ENCODE data around the gene SCAMP2.

SCAMP2 gene

DNA sequence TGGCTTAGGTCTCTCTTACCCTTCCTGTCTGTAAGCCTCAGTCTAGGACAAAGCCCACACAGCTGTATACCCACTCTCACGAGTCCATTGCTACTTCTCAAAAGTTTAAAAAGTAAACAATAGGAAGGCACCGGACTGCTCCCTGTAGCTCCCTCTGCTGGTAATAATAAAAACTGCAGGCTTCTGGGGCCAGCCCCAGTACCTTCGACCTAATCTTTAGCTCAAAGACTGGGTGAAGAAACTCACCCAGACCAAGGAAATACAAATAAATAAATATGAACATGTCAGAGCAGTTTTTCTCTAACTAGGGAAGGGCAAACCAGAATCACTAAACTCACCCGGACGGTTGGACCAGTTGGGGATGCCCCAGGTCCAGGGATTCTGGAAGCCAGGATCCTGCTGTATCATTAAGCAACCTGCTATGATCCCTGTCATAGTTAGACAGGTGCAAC, 28.5 kb upstream of the SCAMP2 start (continued):
- TF ChIP-seq, protein P1, sequence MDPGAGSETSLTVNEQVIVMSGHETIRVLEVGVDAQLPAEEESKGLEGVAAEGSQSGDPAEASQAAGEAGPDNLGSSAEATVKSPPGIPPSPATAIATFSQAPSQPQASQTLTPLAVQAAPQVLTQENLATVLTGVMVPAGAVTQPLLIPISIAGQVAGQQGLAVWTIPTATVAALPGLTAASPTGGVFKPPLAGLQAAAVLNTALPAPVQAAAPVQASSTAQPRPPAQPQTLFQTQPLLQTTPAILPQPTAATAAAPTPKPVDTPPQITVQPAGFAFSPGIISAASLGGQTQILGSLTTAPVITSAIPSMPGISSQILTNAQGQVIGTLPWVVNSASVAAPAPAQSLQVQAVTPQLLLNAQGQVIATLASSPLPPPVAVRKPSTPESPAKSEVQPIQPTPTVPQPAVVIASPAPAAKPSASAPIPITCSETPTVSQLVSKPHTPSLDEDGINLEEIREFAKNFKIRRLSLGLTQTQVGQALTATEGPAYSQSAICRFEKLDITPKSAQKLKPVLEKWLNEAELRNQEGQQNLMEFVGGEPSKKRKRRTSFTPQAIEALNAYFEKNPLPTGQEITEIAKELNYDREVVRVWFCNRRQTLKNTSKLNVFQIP (CRISPR knock-in tag; IDR thresholded peaks at IDR 0.05; ENCODE audit: borderline replicate concordance, low read depth): no peak
- TF ChIP-seq ZNF8 (CRISPR knock-in tag; IDR thresholded peaks at IDR 0.05): no peak
- no peak for TF ChIP-seq ISL1 (CRISPR knock-in tag; IDR thresholded peaks at IDR 0.05)
- no peak for TF ChIP-seq SNAI2 (CRISPR knock-in tag; IDR thresholded peaks at IDR 0.05)
- TF ChIP-seq, protein P2, sequence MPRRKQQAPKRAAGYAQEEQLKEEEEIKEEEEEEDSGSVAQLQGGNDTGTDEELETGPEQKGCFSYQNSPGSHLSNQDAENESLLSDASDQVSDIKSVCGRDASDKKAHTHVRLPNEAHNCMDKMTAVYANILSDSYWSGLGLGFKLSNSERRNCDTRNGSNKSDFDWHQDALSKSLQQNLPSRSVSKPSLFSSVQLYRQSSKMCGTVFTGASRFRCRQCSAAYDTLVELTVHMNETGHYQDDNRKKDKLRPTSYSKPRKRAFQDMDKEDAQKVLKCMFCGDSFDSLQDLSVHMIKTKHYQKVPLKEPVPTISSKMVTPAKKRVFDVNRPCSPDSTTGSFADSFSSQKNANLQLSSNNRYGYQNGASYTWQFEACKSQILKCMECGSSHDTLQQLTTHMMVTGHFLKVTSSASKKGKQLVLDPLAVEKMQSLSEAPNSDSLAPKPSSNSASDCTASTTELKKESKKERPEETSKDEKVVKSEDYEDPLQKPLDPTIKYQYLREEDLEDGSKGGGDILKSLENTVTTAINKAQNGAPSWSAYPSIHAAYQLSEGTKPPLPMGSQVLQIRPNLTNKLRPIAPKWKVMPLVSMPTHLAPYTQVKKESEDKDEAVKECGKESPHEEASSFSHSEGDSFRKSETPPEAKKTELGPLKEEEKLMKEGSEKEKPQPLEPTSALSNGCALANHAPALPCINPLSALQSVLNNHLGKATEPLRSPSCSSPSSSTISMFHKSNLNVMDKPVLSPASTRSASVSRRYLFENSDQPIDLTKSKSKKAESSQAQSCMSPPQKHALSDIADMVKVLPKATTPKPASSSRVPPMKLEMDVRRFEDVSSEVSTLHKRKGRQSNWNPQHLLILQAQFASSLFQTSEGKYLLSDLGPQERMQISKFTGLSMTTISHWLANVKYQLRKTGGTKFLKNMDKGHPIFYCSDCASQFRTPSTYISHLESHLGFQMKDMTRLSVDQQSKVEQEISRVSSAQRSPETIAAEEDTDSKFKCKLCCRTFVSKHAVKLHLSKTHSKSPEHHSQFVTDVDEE (CRISPR knock-in tag; IDR thresholded peaks at IDR 0.05): no peak

DNA sequence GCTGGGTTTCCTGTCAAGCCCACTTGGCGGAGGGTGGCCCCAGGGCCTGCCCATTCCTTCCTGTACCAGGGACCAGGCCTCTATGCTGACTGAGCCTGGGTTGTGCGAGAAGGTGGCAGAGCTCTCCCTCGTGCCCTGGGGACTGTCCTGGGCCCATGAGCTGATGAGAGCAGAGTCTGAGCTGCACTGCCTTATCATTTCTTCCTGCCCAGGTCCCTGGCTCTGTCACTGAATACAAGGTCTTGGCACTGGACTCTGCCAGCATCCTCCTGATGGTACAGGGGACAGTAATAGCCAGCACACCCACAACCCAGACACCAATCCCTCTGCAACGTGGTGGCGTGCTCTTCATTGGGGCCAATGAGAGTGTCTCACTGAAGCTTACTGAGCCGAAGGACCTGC, 24.1 kb upstream of the SCAMP2 start:
- TF ChIP-seq SNAI2 (CRISPR knock-in tag; IDR thresholded peaks at IDR 0.05): no peak
- no peak for TF ChIP-seq CSDC2 (CRISPR knock-in tag; IDR thresholded peaks at IDR 0.05)
- TF ChIP-seq ZNF8 (CRISPR knock-in tag; IDR thresholded peaks at IDR 0.05): no peak
- no peak for TF ChIP-seq ARNTL (CRISPR knock-in tag; IDR thresholded peaks at IDR 0.05; ENCODE audit: borderline replicate concordance, low read depth)
- no peak for TF ChIP-seq PPARA (CRISPR knock-in tag; IDR thresholded peaks at IDR 0.05; ENCODE audit: borderline replicate concordance)
- TF ChIP-seq ZC3H10 (CRISPR knock-in tag; IDR thresholded peaks at IDR 0.05): no peak
- TF ChIP-seq ZNF565 (CRISPR knock-in tag; conservative IDR thresholded peaks at IDR 0.05; ENCODE audit: low read depth): no peak
- TF ChIP-seq, protein P3, sequence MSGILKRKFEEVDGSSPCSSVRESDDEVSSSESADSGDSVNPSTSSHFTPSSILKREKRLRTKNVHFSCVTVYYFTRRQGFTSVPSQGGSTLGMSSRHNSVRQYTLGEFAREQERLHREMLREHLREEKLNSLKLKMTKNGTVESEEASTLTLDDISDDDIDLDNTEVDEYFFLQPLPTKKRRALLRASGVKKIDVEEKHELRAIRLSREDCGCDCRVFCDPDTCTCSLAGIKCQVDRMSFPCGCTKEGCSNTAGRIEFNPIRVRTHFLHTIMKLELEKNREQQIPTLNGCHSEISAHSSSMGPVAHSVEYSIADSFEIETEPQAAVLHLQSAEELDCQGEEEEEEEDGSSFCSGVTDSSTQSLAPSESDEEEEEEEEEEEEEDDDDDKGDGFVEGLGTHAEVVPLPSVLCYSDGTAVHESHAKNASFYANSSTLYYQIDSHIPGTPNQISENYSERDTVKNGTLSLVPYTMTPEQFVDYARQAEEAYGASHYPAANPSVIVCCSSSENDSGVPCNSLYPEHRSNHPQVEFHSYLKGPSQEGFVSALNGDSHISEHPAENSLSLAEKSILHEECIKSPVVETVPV (CRISPR knock-in tag; IDR thresholded peaks at IDR 0.05): no peak
- ATAC-seq: no peak; the same call in 1 of the 3 replicates

DNA sequence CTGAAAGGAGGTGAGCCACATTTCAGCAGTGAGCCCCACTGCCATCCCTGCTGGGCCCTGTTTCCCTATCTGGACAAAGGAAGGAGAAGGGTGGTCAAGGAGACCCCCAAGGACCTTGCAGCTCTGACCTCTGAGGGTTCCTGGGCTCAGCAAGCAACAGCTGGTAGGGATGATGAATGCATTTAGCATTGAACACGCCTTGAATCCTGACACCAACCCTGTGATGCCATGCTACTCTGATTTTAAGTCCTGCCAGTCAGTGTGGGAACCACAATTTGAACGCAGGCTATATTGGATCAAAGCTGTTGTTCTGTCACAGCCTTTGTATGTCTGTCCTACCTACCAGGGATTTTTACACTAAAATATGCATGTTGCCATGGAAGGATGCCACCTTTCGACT, 23.2 kb upstream of the SCAMP2 start:
- ATAC-seq: no peak; the same call in 2 of the 3 replicates
- TF ChIP-seq PPARA (CRISPR knock-in tag; IDR thresholded peaks at IDR 0.05; ENCODE audit: borderline replicate concordance): no peak
- no peak for TF ChIP-seq ESRRG (CRISPR knock-in tag; IDR thresholded peaks at IDR 0.05)
- TF ChIP-seq TCF4 (CRISPR knock-in tag; IDR thresholded peaks at IDR 0.05; ENCODE audit: borderline replicate concordance): no peak
- TF ChIP-seq OSR1 (CRISPR knock-in tag; IDR thresholded peaks at IDR 0.05): no peak
- no peak for TF ChIP-seq BACH2 (CRISPR knock-in tag; IDR thresholded peaks at IDR 0.05; ENCODE audit: borderline replicate concordance)
- TF ChIP-seq, protein P4, sequence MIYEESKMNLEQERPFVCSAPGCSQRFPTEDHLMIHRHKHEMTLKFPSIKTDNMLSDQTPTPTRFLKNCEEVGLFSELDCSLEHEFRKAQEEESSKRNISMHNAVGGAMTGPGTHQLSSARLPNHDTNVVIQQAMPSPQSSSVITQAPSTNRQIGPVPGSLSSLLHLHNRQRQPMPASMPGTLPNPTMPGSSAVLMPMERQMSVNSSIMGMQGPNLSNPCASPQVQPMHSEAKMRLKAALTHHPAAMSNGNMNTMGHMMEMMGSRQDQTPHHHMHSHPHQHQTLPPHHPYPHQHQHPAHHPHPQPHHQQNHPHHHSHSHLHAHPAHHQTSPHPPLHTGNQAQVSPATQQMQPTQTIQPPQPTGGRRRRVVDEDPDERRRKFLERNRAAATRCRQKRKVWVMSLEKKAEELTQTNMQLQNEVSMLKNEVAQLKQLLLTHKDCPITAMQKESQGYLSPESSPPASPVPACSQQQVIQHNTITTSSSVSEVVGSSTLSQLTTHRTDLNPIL (CRISPR knock-in tag; IDR thresholded peaks at IDR 0.05; ENCODE audit: low read depth): no peak
- TF ChIP-seq ISL1 (CRISPR knock-in tag; IDR thresholded peaks at IDR 0.05): no peak
- no peak for TF ChIP-seq ZNF70 (CRISPR knock-in tag; IDR thresholded peaks at IDR 0.05)
- TF ChIP-seq, protein P5, sequence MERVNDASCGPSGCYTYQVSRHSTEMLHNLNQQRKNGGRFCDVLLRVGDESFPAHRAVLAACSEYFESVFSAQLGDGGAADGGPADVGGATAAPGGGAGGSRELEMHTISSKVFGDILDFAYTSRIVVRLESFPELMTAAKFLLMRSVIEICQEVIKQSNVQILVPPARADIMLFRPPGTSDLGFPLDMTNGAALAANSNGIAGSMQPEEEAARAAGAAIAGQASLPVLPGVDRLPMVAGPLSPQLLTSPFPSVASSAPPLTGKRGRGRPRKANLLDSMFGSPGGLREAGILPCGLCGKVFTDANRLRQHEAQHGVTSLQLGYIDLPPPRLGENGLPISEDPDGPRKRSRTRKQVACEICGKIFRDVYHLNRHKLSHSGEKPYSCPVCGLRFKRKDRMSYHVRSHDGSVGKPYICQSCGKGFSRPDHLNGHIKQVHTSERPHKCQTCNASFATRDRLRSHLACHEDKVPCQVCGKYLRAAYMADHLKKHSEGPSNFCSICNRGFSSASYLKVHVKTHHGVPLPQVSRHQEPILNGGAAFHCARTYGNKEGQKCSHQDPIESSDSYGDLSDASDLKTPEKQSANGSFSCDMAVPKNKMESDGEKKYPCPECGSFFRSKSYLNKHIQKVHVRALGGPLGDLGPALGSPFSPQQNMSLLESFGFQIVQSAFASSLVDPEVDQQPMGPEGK (CRISPR knock-in tag; IDR thresholded peaks at IDR 0.05; ENCODE audit: borderline replicate concordance): no peak
- TF ChIP-seq GLIS3 (CRISPR knock-in tag; IDR thresholded peaks at IDR 0.05): no peak
- TF ChIP-seq ZNF565 (CRISPR knock-in tag; conservative IDR thresholded peaks at IDR 0.05; ENCODE audit: low read depth): no peak
- TF ChIP-seq, protein P3 (CRISPR knock-in tag; IDR thresholded peaks at IDR 0.05): no peak
- TF ChIP-seq, protein P1 (CRISPR knock-in tag; IDR thresholded peaks at IDR 0.05; ENCODE audit: borderline replicate concordance, low read depth): no peak
- no peak for TF ChIP-seq ZNF8 (CRISPR knock-in tag; IDR thresholded peaks at IDR 0.05)
- TF ChIP-seq ARNTL (CRISPR knock-in tag; IDR thresholded peaks at IDR 0.05; ENCODE audit: borderline replicate concordance, low read depth): no peak

Measured in SK-N-SH treated with all-trans-retinoic acid at 6 μM for 48 hours (cell line).